ENCODE results near the gene GPHB5.

DNA sequence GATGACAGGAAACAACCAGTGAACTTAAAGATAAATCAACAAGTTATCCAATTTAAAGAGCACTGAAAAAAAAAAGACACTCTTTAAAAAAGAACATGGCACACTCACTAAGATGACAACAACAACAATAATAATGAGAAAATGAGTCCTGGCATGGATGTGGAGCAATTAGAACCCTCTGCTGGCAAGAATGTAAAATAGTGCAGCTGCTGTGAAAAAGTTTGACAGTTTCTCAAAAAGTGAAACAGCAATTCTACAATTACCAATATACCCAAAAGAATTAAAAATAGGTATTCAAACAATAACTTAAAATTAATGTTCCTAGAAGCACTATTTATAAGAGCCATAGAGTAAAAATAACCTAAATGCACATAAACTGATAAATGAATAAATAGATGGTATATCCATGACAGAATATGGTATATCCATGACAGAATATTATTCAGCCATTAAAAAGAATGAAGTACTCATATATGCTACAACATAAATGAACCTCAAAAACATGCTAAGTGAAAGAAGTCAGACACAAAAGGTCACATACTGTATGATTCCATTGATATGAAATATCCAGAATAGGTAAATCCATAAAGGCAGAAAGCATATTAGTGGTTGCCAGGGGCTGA, 49.1 kb upstream of the GPHB5 start:
- TF ChIP-seq, protein P1, sequence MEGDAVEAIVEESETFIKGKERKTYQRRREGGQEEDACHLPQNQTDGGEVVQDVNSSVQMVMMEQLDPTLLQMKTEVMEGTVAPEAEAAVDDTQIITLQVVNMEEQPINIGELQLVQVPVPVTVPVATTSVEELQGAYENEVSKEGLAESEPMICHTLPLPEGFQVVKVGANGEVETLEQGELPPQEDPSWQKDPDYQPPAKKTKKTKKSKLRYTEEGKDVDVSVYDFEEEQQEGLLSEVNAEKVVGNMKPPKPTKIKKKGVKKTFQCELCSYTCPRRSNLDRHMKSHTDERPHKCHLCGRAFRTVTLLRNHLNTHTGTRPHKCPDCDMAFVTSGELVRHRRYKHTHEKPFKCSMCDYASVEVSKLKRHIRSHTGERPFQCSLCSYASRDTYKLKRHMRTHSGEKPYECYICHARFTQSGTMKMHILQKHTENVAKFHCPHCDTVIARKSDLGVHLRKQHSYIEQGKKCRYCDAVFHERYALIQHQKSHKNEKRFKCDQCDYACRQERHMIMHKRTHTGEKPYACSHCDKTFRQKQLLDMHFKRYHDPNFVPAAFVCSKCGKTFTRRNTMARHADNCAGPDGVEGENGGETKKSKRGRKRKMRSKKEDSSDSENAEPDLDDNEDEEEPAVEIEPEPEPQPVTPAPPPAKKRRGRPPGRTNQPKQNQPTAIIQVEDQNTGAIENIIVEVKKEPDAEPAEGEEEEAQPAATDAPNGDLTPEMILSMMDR (IDR thresholded peaks at IDR 0.05; ENCODE audit: low read depth, low read length, missing input control) = no peak
- TF ChIP-seq TAF1 (conservative IDR thresholded peaks at IDR 0.05) (no peak), EGR1 (IDR thresholded peaks at IDR 0.05; ENCODE audit: low read depth in 2 of 2) (no peak), GABPA (IDR thresholded peaks at IDR 0.05 in 1 of 2, conservative IDR thresholded peaks at IDR 0.05 in 1 of 2) (no peak)
- TF ChIP-seq, protein P2, sequence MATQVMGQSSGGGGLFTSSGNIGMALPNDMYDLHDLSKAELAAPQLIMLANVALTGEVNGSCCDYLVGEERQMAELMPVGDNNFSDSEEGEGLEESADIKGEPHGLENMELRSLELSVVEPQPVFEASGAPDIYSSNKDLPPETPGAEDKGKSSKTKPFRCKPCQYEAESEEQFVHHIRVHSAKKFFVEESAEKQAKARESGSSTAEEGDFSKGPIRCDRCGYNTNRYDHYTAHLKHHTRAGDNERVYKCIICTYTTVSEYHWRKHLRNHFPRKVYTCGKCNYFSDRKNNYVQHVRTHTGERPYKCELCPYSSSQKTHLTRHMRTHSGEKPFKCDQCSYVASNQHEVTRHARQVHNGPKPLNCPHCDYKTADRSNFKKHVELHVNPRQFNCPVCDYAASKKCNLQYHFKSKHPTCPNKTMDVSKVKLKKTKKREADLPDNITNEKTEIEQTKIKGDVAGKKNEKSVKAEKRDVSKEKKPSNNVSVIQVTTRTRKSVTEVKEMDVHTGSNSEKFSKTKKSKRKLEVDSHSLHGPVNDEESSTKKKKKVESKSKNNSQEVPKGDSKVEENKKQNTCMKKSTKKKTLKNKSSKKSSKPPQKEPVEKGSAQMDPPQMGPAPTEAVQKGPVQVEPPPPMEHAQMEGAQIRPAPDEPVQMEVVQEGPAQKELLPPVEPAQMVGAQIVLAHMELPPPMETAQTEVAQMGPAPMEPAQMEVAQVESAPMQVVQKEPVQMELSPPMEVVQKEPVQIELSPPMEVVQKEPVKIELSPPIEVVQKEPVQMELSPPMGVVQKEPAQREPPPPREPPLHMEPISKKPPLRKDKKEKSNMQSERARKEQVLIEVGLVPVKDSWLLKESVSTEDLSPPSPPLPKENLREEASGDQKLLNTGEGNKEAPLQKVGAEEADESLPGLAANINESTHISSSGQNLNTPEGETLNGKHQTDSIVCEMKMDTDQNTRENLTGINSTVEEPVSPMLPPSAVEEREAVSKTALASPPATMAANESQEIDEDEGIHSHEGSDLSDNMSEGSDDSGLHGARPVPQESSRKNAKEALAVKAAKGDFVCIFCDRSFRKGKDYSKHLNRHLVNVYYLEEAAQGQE (IDR thresholded peaks at IDR 0.05) = no peak
- TF ChIP-seq, protein P3, sequence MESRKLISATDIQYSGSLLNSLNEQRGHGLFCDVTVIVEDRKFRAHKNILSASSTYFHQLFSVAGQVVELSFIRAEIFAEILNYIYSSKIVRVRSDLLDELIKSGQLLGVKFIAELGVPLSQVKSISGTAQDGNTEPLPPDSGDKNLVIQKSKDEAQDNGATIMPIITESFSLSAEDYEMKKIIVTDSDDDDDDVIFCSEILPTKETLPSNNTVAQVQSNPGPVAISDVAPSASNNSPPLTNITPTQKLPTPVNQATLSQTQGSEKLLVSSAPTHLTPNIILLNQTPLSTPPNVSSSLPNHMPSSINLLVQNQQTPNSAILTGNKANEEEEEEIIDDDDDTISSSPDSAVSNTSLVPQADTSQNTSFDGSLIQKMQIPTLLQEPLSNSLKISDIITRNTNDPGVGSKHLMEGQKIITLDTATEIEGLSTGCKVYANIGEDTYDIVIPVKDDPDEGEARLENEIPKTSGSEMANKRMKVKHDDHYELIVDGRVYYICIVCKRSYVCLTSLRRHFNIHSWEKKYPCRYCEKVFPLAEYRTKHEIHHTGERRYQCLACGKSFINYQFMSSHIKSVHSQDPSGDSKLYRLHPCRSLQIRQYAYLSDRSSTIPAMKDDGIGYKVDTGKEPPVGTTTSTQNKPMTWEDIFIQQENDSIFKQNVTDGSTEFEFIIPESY (IDR thresholded peaks at IDR 0.05) = no peak
